IPS-NIHi11 (cell line): ENCODE results near the gene XRCC1.
"Not testable (repeated sequence)": the region's sequence is repeated elsewhere in the genome, so short reads cannot be mapped to it uniquely, and the experiment has no call there.

Experiments
- DNase-seq: peaks from one replicate; pipeline ENCODE4 v3.0.0; 2012; ENCODE audit warnings: mixed read lengths, low spot score

XRCC1 gene

GRCh38 chr19:43545981-43546380, 29.3 kb downstream of the XRCC1 start:
- no peak for DNase-seq

GRCh38 chr19:43545276-43545675, 30.1 kb downstream of the XRCC1 start:
- no peak for DNase-seq

GRCh38 chr19:43544077-43544476, 31.2 kb downstream of the XRCC1 start:
- no peak for DNase-seq

DNA sequence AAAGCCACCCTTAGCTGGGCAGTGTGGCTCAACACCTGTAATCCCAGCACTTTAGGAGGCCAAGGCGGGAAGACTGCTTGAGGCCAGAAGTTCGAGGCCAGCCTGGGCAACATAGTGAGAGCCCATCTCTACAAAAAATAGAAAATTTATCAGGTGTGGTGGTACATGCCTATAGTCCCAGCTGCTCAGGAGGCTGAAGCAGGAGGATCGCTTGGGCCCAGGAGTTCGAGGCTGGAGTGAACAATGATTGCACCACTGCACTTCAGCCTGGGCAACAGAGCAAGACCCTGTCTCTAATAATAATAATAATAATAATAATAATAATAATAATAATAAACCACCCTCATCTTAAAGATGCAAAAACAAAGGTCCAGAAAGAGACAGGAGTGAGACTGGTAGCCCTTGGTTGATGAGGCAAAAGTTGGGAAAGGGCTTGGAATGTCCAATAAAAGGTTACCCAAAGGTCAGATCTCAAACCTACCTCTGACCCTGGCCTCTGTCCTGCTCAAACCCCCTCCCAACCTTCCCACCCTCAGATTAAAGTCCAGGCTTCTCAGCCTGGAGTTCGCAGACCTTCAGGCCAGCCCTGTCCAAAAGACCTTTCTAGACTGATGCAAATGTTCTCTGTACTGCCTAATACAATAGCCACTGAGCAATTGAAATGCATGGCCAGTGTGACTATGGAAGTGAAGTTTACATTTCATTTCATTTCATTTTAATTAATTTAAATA, 33.2 kb downstream of the XRCC1 start:
- DNase-seq: no peak

- DNase-seq: no peak
Measured at GRCh38 chr19:43540381-43540780, 34.9 kb downstream of the XRCC1 start.

- DNase-seq: no peak
Measured at GRCh38 chr19:43538922-43539321, 36.4 kb downstream of the XRCC1 start.

DNA sequence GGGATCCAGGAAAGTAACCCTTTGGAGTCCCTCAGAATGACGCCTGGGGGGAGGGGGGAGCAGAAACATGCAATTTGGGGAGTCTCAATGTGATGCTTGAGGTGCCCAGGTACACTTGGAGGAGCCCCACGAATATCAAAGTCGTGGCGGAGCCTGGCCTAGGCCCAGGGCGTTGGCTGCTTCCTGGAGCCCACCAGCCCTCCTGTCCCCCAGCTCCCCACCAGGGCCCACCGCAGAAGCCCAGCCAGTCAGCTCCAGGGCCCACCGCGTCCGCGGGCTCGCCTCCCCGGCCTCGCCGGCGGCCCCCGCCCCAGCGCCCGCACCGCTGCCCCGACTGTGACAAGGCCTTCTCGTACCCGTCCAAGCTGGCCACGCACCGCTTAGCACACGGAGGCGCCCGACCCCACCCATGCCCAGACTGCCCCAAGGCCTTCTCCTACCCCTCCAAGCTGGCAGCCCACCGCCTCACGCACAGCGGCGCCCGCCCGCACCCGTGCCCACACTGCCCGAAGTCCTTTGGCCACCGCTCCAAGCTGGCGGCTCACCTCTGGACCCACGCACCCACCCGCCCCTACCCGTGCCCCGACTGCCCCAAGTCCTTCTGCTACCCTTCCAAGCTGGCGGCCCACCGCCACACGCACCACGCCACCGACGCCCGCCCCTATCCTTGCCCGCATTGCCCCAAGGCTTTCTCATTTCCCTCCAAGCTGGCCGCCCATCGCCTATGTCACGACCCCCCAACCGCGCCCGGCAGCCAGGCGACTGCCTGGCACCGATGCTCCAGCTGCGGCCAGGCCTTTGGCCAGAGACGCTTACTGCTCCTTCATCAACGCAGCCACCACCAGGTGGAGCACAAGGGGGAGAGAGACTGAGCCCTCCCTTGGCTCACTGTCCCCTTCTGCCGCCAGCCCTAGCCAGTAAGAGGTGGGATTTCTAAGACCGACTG, 40.2 kb downstream of the XRCC1 start:
- DNase-seq: peak; percentile 77

DNA sequence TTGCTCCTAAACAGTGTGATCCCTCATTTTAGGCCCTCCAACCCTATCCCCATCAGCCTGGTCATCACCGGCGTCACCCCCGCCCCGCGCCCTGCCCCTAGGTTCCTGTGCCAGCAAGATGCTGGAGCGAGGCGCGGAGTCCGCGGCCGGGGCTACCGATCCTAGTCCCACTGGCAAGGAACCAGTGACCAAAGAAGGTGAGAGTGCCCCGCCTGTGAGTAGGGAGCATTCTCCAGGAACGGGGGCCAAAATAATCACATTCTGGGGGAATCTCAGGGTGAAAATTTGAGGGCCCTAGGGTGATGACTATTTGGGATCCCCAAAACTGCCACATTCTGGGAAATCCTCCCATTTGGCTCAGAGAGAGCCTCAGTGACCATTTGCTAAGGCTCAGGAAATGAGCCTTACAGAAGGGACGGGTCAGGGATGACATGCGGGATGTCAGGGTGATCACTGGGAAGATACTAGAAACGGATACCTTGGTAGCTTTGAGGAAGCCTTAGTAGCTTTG, 41.0 kb downstream of the XRCC1 start:
- no peak for DNase-seq

- peak; percentile 92 for DNase-seq
Measured at GRCh38 chr19:43533546-43534304, 41.6 kb downstream of the XRCC1 start.

DNA sequence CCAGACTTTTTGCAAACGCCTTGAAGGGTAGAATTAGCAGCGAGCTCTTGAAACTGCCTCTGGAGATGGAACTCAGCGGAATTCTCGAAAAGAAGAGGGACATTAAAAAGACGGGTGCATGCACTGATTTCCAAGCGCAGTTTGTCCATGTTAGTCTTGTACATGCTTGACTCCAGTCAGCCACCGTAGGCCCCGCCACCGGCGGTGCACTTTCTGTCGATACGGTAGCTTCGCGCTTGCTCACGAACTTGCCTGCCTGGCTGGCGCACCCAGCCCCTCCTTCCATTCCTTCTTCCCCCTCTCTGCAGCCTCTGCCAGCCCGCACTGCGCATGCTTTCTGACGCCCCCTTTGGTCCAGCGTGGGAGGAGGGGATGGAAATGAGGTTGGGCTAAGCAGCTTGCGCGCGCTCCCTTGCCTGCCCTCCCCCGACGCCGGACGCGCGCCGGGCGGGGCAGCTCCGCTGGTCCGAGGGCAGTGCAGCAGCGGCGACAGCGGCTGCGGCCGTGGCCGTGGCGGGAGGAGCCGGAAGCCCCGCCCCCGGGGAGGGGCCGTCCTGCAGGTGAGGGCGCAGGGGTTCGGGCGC, 42.3 kb downstream of the XRCC1 start, which contains the start of gene ZNF575:
ZNF575 (plus strand) TSS at position 227 of the 584 bp plus-strand sequence. CDS start 1,235 bp downstream, outside the sequence.
- DNase-seq: peak; percentile 89

DNA sequence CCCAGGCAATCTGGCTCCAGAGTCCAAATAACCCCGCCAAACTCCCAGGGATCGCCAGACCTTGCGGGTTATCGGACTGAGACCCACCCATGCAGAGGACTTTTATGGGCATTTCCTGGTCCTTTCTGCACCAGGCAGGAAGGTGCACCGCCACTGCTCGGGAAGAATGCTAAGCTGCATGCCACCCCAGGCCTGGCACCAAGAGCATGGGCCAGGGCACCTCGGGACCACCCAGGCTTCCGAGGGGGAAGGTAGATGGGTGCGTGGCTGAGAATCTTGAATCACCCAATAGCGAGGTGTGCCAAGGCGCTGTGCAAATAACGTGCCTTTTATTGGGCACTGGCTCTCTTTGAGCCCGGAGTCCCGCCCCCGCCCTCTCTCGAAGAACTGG, 42.8 kb downstream of the XRCC1 start:
- DNase-seq: no peak

DNA sequence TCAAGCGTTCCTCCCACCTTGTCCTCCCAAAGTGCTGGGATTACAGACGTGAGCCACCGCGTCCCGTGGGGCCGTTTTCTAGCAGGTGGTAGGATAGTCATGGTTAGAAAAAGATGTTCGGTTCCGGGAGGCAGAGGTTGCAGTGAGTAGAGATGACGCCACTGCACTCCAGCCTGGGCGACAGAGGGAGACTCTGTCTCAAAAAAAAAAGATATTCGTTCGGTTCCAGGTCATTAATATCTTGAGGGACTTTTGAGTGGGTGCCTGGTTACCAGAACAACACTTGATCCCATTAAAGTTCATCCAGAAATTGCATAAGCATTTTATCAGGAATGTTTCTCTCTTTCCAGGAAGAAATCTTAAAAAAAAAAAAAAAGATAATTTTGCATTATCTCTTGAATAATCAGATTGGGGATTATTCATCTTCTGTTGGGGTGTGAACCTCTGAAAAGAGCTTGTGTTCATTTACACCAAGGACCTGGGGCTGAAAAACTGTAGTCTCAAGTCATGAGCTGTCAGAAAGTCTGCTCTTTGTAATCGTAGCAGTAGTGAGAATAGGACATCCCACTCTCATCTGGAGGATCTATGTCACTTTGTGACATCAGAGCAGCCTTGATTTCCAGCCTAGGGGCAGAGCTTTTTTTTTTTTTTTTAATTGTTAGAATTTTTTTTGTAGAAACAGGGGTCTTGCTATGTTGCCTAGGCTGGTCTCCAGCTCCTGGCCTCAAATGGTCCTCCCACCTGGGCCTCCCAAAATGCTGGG, 47.3 kb downstream of the XRCC1 start:
- no peak for DNase-seq

DNA sequence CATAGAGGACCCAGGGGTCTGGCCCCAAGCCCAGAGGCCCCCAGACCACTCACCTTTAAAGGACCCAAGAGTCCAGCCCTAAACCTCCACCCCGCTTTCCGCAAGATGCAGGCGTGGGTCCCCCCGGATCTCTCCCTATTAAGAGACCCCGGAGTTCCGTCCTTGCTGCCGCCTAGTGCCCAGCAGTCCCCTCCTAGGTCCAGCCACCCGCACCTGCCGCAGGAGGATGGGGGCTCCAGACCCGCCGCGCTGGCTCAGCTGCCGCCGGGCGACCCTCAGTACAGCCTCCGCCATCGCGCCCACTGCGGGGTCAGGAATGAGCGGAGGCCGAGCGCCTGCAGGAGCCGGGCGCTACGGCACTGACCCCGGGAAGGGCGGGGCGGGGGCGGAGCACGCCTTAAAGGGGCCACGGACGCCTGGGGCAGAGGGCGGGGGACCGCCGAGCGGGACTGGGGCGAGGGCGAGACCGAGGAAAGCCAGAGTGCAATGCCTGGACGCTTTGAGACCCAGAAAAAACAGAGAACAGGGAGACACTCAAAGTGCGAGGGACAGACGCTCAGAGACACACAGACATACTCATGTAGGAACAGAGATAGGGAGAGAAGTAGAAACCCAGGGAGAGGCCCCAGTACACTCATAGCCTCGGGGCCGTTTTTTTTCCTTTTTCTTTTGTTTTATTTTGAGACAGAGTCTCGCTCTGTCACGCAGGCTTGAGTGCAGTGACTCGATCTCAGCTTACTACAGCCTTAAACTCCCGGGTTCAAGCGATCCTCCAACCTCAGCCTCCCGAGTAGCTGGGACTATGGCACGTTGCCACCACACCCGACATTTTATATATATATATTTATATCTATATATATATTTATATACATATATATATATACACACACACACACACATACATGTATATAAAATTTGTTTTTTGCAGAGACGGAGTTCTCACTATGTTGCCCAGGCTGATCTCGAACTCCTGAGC, 48.2 kb downstream of the XRCC1 start, which contains the start of gene ETHE1:
ETHE1 (minus strand) TSS at position 318 of the 976 bp plus-strand sequence; CDS start at position 294, 24 bp downstream.
- peak; percentile 89 for DNase-seq

DNA sequence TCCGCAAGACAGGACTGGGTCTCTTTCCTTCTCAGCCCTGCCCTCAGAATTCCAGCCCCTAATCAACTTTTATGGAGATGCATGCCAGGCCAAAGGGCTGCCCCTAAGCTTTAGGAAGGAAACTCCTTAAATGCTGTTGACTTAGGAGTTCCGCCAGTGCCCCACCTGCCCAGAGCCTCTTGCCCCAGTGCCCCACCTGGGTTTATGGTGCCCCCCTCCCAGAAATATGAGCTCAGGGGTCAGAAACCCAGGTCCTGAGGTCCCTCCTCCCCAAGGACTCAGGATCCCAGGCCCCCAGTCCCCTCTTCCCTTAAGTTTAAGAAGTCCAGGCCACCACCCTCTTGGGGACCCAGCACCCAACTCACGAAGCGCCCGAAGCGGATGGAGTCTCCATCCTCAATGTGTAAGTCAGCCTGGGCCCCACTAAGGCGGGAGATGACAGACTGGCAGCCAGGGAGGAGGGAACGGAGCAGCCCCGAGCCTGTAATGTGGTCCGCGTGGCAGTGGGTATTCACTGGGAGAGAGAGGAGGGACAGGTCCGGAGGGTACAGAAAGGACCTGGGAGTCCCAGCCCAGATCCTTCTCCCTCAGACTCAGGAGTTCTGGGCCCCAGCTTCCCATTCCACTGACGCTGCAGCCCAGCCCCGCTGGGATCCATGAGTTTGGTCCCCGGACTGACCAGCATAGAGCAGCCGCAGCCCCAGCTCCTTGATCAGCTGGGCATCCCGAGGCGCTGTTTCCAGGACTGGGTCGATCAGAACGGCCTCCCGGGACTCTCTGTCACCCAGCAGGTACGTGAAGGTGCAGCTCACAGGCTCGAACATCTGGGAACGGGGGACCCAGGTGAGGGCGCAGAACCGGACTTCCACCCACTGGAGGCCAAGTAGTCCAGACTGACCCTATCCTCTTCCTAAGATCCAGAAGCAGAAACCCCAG, 49.2 kb downstream of the XRCC1 start:
- no peak for DNase-seq

- DNase-seq: peak; percentile 47
Measured at GRCh38 chr19:43524922-43525835, 50.1 kb downstream of the XRCC1 start.

- not testable (repeated sequence) for DNase-seq
Measured at GRCh38 chr19:43523696-43524095, 51.6 kb downstream of the XRCC1 start.

DNA sequence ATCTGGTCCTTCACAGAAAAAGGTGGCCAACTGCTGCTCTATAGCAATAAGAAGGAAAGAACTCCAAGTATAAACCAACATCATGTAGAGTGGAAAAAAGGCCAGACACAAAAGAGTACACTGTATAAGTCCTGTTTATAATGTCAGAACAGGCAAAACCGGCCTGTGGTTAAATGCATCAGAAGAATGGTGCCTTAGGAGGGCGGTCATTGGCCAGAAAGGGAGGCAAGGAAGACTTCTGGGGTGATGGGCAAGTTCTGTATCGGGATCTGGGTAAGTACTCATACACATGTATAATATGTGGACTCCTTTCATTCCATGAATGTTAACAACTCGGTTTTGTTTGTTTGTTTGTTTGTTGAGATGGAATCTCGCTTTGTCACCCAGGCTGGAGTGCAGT, 52.4 kb downstream of the XRCC1 start:
- DNase-seq: no peak
